ENCODE results near the gene ABCB8. TPM values are rescaled to one million over a fixed set of nuclear protein-coding genes. Genes with fewer than 3 reads are reported as not detected.

The ABCB8 gene
- total and polyA plus RNA-seq, 9 of the 15 experiments (the other 6 are each of a cell fraction or from before 2014, with no cell fraction given), result 7.6 to 106 (median 36.3) TPM

- TF ChIP-seq E2F8 (IDR thresholded peaks at IDR 0.05; ENCODE audit: low read depth, partially characterized antibody), result peak; percentile 81
- peak; percentile 98 to 100 (median 99) for TF ChIP-seq CTCF (IDR thresholded peaks at IDR 0.05 in 2 of 3, conservative IDR thresholded peaks at IDR 0.05 in 1 of 3; ENCODE audit: insufficient read depth in 2 of 3, low read depth in 1 of 3, low read length in 3 of 3)
- TF ChIP-seq ELK1 (CRISPR knock-in tag; IDR thresholded peaks at IDR 0.05), result no peak
- no peak for TF ChIP-seq PKNOX1 (IDR thresholded peaks at IDR 0.05)
- TF ChIP-seq MGA (IDR thresholded peaks at IDR 0.05), result peak; percentile 87
- no peak for TF ChIP-seq SMAD1 (IDR thresholded peaks at IDR 0.05; ENCODE audit: low read depth, low read length, partially characterized antibody)
- 0 out of 2 replicates have a peak, but pooled peaks have one; percentile 57 for TF ChIP-seq BRD4 (IDR thresholded peaks at IDR 0.05)
These were observed 19.5 kb upstream of the ABCB8 start (continued) for GRCh38 chr7:151008511-151009323.

Measured in K562 (cell line).